Body of pancreas (tissue), 4 donors: ENCODE results near the gene FUBP3.

ENCODE experiments used
- CTCF ChIP-seq, 7 experiments: fragments of 450-650 bp in 4 of 7; fragments of 200-600 bp in 3 of 7; sonication (generic) in 3 of 7; IDR thresholded peaks; one replicate each; pipeline ENCODE4 v1.5.1; 2016 to 2019; ENCODE audit warnings: antibody characterized with exemption in 7 of 7
- POLR2A ChIP-seq, 3 donors: fragments of 450-650 bp; IDR thresholded peaks; one replicate each; pipeline ENCODE4 v1.6.1; 2016; ENCODE audit warnings: antibody characterized with exemption in 3 of 3, mild to moderate bottlenecking in 2 of 3

GRCh38 chr9:130575514-130575913 lies 3.9 kb upstream of the FUBP3 start:
- TF ChIP-seq CTCF (IDR thresholded peaks at IDR 0.05) (no peak), POLR2A (IDR thresholded peaks at IDR 0.05) (no peak)
